Glomerular visceral epithelial cell (primary cell): ENCODE measurements around the gene ACSF2.

Experiments used
- DNase-seq: peaks from one replicate; pipeline ENCODE4 v3.0.0-alpha.2; 2016; ENCODE audit errors: extremely low spot score

The ACSF2 gene

DNA sequence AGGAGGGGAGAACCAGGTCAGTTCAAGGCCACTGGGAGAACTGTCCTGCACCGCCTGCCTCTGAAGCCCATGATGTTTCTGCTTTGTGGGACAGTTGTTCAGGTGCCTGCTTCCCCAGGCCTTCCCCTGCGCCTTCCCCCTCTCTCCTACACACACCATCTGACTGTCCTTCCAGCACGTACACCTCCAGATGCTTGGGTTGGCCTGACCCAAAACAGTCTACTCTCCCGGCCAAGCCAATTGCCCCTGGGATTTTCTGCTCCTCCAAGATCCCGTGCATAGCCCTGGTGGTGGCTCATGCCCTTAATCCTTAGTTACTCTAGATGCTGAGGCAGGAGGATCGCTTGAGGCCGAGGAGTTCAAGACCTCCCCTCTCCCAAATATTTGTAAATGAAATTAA lies 52.0 kb downstream of the ACSF2 start:
- DNase-seq, result no peak

DNA sequence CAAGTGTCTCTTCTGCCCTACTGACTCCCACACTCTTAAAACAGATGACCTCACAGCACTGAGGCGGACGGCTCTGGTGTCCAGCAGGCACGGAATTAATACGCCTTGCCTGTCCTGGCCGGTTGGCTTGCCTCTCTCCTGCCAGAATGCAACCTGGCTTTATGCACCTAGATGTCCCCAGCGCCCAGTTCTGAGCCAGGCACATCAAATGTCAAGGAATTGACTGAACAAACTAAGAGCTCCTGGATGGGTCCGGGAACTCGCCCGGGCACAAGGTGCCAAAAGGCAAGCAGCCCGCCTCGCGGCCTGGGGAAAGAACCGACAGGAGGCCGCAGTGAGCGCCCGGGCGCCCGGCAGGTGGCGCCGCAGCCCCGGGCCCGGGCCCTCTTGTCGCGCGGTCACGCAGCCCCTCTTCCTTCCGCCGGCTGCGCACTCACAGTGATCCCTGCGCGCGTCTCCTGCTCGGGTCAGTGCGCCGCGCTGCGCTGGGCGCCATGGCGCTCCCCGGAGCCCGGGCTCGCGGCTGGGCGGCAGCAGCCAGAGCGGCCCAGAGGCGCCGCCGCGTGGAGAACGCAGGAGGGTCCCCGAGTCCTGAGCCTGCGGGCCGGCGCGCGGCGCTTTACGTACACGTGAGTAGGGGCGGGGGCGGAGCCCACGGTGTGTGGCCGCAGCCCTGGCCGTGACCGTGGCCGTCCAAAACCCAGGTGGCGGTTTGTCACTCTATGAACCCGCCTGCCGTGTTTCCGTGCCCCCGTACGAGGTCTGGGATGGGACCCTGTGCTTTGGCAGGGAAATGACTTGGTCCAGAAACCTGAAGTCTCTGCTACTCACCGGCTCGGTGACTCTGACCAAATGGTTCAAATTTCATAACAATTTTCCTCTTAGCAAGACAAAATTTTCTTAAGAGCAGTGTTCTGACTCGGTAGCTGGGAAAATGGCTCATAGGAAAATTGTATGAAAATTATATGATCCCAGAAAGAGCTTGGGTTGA lies 52.7 kb downstream of the ACSF2 start, which contains the start of gene RSAD1:
RSAD1 (plus strand) TSS at position 470 of the 991 bp plus-strand sequence; CDS start at position 495, 25 bp downstream.
- DNase-seq, result peak; percentile 92

DNA sequence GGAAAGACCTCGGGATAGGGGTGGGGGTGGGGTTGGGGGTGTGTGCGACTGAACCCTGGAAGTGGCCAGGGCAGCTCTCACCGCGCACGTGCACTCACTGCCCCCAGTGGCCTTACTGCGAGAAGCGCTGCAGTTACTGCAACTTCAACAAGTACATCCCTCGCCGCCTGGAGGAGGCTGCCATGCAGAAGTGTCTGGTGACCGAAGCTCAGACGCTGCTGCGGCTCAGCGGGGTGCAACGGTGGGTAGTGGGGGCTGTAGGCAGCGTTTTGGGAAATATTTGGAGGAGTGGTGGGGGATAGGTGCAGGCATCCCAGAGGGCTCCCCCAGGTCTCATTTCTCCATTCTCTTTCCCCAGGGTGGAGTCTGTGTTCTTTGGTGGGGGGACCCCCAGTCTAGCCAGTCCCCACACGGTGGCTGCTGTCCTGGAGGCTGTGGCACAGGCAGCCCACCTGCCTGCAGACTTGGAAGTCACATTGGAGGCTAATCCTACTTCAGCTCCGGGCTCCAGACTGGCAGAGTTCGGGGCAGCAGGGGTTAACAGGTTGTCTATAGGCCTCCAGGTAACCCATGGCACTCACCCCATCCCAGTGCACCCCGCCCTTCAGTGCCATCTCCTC lies 53.6 kb downstream of the ACSF2 start:
- DNase-seq, result peak; percentile 82

DNA sequence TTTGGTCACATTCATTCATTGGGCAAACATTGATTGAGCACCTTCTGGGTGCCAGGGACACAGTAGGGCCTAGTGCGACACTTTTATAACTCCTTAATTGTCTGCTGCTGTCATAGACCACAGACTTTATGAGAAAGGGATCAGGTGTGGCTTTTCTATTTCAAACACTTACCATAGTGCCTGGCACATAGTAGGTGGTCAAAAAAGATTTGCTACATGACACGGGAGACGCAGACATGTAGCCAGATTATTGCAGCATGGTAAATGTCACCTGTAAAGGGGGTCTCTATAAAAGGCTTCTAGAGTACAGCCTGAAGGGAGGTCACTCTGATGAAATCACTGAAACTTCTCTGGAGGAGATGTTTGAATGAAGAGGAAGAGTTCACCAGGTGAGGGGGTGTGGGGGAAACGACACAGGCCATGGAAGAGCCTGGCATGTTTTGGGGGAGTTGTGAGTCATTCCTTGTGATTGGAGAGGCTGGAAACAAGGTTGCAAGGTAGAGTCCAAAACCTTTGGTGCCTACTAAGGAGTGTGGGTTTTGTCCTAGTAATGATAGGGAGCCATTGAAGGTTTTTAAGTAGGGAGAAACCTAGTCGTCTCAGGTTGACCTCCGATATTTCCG lies 54.2 kb downstream of the ACSF2 start:
- DNase-seq, result no peak

DNA sequence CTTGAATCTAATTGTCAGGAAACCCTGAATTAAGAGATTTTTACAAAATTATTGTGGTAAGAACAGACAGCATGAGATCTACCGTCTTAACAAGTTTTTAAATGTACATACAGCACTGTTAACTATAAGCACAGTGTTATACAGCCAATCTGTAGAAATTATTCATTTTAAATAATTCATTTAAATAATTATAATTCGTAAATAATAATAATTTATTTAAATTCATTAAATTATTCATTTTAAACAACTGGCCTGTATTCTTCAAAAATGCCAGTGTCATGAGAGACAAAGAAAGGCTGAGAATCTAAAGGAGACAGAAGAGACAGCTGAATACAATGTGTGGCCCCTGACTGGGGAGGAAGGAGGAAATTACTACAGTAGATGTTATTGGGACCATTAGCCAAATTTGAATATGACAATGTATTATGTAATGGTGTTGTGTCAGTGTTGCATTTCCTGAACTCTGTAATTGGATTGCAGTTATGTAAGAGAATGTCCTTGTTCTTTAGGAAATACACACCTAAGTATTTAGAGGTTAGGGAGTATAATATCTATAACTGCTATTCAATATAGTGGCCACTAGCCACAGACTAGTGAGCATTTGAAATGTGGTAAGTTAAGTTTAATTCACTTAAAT lies 55.0 kb downstream of the ACSF2 start:
- no peak for DNase-seq

DNA sequence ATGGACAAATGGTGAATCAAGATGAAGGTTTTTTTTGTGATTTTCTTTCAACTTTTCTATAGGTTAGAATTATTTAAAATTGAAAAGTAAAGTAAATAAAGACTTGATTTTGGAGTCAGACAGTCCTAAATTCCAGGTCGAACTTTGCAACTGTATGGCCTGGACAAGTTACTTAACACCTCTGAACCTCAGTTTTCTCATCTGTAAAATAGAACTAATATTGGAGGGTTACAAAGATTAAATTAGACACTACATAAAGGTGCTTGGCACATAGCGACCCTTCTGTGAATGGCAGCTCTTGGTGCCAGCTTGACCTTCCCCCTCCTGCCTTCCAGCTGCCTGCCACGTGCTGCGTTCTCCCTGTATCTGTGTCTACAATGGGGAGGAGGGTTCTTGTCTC lies 55.6 kb downstream of the ACSF2 start:
- DNase-seq, result no peak

DNA sequence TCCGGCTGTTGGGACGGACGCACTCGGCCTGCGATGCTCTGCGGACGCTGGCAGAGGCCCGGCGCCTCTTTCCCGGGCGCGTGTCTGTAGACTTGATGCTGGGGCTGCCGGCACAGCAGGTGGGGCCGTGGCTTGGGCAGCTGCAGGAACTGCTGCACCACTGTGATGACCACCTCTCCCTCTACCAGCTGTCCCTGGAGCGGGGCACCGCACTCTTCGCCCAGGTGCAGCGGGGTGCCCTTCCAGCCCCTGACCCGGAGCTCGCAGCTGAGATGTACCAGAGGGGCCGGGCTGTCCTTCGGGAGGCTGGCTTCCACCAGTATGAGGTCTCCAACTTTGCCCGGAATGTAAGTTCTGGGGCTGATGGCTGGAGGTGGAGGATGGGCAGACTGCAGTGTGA lies 56.1 kb downstream of the ACSF2 start:
- DNase-seq, result no peak

DNA sequence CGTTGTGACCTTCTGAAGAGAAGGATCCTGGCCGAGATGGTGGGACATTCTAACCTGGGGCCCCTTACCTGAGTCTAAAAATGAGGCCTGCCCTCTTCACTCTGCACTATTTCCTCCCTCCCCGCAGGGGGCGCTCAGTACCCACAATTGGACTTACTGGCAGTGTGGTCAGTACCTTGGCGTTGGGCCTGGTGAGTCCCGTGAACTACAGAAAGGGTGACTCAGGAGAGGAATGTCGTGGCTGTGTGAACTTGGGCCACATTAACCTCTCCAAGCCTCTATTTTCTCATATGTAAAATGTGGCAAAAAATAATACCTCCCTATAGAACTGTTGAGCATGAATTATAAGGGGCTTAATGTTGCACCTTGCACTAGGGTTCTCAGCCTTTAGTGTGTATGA lies 56.5 kb downstream of the ACSF2 start:
- peak; percentile 96 for DNase-seq

DNA sequence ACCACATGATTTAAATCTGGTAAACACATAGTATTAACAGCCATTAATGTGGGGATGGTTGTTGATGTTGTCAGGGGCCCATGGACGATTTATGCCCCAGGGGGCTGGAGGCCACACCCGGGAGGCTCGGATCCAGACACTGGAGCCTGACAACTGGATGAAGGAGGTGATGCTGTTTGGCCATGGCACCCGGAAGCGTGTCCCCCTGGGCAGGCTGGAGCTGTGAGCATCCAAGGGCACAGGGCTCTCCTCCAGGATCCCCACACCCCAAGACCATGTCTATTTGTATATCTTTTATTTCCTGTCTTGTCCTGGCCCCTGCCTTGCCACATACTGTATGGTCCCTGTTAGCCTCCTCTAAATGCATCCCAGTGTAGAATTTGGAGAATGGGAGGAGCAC lies 57.2 kb downstream of the ACSF2 start:
- DNase-seq, result no peak

DNA sequence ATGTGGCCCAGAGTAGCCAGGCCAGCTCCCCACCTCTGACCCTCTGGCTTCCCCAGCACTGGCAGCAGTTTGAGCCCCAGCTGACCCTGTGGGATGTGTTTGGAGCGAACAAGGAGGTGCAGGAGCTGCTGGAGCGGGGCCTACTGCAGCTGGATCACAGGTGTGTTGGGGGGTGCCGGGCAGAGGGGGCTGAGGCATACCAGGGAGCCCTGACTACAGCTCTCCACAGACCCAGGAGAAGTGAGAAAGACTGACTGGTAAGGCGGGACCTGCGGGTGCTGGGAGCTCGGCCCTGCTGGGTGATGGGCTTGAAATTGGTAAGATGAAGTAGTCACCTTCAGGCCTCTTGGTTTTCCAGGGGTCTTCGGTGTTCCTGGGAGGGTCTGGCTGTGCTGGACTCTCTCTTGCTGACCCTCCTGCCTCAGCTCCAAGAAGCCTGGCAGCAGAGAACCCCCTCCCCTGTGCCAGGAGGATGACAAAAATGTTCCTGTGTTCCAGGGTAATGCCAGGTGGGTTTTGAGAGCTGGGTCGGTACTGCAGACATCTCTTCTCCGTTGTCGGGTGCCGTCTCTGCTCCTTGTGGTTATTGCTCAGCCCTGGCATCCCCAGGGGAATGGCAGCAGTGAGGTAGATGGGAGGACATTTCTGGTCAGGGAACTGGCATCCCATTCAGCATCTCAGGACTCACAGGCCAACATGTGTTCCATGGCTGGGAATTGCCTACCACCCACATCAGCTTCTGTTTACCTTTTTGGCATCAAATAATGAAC lies 58.6 kb downstream of the ACSF2 start:
- DNase-seq, result no peak

DNA sequence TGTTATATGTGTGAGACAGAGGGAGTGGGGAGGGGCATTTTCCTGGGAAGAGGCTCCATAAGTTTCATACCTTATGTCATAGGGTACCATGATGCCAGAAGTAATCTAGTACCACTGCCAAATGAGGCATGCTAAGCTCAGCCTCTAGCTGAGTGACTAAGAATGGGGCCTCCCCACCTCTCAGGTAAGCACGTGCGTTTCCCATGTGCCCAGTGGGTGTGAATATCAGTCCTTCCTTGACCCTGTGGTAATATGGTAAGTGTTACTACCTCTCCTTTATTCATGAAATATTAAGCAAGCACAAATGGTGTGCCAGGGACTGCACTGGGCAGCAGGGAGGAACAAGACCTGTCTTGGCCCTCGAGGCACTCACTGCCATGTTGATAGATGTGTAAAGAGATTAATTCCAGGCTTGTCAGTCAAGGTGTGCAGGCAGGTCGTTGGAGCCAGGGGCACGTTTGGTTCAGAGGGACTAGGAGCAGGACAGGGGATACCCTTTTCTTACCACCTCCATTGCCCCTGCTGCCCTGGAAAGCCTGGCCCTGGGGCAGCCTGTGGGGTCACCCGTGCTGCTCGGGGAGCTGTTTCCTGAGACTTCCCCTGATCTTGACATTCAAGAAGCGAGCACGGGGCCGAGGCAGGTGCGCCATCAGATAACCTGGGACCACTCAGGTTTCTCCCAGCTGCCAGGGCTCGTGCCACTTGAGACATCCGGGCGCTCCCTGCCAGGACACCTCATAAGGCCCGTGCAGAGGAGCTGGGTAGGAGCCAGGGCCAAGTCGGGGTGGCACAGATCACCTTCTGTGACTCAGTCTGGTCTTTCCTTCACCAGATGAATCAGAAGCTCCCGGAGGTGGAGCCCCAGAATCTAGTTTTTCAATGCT lies 61.4 kb downstream of the ACSF2 start:
- peak; percentile 43 for DNase-seq

DNA sequence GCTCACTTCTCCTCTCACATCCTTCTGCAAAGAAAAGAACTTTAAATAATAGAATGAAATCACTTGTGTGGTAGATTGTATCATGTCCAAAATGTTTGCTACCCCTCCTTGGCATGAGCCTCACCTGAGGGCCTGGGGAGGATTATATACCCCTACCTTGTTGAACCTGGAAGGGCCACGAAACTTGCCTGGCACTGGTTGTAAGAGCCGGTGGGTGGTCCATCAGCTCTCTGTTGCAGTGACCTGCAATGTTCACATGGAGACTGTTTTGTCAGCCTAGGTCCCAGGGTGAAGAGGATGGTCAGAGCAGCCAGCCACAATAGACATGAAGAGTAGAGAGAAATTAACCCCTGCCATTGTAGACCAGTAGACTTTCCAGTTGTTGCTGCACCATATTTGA lies 62.9 kb downstream of the ACSF2 start:
- DNase-seq, result no peak

DNA sequence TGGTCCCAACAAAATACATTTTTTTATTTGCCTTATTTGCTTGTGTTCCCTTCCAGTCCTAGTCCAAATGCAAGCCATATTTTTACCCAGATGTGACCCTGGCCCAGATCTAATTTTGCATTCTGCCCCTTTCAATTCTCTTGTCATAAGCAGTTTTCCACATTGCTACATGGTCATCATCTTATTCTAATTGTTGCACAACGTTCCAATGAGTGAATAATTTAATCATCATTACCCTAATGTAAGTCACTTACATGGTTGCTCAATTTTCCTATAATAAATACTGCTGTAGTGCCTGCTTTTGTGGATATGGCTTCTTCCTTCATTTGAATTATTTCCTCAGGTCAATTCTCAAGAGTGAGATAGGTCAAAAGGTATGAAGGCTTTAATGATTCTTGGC lies 65.5 kb downstream of the ACSF2 start:
- DNase-seq, result no peak

DNA sequence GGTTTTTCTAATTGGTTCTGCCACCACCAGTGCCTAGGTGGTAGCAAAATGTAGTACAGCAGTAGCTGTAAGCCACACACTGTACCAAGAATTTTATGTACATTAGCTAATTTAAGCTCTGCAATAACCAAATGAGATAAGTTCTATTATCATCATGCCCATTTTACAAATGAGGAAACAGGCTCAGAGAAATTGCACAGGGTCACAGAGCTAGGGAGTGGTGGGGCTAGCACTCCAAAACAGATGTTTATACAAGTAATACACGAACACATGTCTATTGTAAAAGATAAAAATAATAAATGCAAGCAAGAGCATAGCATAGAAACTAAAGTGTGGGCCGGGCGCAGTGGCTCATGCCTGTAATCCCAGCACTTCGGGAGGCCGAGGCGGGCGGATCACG lies 66.2 kb downstream of the ACSF2 start:
- DNase-seq, result no peak

DNA sequence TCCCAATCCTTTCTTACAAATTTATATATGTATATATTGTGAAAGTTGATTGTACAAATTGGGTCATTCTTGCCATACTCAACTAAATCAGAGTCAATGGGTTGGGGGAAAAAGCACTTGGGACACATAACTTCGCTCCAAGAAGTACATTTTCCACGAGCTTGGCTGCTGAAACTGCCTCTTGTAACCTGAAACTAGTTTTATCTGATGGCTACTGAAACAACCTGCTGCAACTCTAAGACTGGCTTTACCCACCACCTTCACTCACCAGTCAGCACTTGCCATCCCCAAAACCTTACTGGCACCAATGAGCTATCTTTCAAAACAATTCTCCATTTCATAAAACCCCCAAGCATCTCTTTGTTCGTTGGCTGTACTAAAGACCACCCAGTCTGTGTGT lies 67.7 kb downstream of the ACSF2 start:
- no peak for DNase-seq

DNA sequence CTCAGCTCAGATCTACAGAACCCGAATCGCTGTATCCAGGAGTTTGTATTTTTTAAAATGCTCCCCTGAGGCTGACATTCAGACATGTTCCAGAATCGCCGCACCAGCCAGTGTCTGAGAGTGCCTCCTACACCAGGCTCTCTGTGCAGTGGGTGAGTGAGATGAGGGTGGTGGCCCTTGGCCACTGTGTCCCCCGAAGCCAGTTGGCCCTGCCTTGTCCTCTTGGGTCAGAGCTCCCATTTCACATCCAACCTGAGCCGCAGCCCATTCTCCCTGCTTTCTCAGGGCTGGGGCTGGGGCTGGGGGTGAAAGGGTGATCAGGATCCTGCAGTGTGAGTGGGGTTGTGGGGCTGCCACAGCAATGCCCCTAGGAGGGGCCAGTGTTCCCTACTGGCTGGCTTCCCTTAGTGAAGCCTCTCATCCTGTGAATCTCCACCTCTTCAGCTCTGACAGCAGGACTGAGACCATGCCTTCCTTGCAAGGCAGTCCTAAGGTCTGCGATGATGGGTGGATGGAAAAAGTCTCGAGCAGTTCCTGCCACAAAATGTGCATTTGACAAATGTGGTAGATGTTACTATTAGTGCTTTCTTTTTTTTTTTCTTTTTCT lies 69.3 kb downstream of the ACSF2 start:
- no peak for DNase-seq

DNA sequence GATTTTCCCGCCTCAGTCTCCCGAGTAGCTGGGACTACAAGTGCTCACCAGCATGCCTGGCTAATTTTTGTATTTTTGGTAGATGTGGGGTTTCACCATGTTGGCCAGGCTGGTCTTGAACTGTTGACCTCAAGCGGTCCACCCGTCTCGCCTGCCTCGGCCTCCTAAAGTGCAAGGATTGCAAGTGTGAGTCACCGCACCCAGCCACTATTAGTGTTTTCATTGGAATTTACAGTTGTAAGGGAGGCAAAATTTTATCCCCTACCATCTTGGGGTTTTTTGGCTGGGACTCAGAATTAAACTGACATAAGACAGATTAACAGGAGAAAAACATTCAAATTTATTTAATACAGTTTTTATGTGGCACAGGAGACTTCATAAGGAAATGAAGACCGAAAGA lies 69.9 kb downstream of the ACSF2 start:
- DNase-seq, result peak; percentile 20

DNA sequence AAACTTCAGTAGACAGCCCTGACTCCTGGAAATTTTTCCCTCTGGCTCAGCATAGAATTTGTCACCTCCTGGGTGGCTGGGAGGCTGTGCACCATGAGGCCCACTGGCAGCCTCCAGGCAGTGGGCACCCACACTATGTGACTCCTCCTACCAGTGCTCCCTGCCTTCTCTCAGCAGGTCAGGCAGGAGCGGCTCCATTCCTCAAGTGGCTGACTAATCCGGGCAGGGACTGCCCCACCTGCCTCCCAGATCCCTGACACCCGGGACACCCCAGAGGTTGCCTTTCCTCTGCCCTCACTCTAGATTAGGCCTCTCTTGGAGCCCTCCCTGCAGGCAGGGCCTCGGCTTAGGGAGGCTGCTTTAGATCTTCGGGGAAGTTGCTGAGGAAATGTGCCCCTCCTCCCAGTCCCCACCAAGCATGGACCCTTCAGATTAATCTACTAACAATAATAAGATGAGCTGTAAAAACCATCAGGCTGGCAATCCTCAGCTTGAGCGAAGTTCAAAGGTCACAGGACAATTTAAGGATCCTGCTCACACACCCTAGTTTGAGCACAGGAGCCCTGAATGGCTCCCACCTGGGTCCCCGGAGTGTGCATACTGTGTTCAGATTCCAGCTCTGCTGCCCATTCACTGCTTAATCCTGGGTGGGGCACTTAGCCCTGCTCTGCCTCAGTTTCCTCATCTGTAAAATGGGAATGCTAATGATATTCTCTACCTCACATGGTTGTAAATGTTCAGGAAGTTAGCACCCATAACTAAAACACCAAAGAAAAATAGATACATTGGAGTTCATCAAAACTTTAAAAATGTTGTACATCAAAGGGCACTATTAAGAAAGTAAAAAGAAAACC lies 72.2 kb downstream of the ACSF2 start:
- DNase-seq, result peak; percentile 25

DNA sequence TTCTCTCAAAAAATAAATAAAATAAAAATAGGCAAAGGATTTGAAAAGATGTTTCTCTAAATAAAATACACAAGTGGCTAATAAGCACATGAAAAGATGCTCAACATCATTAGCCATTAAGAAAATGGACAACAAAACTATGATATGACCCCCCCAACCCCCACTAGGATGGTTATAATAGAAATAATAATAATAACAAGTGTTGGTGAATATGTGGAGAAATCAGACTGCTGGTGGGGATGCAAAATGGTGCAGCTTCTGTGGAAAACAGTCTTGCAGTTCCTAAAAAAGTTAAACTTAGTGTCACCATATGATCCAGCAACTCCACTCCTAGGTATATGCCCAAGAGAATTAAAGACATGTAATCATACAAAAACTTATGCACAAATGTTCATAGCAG lies 73.3 kb downstream of the ACSF2 start:
- DNase-seq, result no peak
